ENCODE data around the gene NACA2.

DNA sequence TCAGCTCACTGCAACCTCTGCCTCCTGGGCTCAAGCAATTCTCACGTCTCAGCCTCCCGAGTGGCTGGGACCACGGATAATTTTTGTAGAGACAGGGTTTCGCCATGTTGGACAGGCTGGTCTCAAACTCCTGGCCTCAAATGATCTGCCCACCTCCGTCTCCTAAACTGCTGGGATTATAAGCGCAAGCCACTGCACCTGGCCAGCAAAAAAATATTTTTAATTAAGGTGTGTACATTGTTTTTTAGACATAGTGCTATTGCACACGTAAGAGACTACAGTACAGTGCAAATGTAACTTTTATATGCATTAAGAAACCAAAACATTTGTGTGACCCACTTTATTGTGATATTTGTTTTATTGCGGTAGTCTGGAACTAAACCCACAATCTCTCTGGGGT is 49.0 kb downstream of the NACA2 start:
- TF ChIP-seq, protein P1, sequence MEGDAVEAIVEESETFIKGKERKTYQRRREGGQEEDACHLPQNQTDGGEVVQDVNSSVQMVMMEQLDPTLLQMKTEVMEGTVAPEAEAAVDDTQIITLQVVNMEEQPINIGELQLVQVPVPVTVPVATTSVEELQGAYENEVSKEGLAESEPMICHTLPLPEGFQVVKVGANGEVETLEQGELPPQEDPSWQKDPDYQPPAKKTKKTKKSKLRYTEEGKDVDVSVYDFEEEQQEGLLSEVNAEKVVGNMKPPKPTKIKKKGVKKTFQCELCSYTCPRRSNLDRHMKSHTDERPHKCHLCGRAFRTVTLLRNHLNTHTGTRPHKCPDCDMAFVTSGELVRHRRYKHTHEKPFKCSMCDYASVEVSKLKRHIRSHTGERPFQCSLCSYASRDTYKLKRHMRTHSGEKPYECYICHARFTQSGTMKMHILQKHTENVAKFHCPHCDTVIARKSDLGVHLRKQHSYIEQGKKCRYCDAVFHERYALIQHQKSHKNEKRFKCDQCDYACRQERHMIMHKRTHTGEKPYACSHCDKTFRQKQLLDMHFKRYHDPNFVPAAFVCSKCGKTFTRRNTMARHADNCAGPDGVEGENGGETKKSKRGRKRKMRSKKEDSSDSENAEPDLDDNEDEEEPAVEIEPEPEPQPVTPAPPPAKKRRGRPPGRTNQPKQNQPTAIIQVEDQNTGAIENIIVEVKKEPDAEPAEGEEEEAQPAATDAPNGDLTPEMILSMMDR (IDR thresholded peaks at IDR 0.05): no peak
- TF ChIP-seq EZH2 (IDR thresholded peaks at IDR 0.05; ENCODE audit: borderline replicate concordance, insufficient read depth, low read depth, low read length, poor library complexity, severe bottlenecking): no peak

All from B cell (primary cell).